ENCODE data around the gene XPR1. TPM values are rescaled to one million over a fixed set of nuclear protein-coding genes. Genes with fewer than 3 reads are reported as not detected.

XPR1 gene
- total and polyA plus RNA-seq, 9 donors, result 5.7 to 34.1 (median 17.3) TPM

DNA sequence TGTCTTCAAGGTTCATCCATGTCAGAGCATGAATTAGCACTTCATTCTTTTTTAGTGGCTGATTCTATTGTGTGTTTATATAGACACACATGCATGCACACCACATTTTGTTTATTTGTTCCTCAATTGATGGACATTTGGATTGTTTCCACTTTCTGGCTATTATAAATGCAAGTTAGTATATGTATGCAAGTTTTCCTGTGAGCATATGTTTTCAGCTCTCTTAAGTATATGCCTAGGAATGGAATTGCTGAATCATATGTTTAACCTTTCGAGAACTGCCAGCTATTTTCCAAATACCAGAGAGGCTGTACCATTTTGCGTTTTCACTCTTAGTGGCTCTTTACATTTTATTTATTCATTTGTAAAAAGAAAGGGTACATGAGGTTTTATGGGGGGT, 171.0 kb downstream of the XPR1 start:
- TF ChIP-seq POLR2A (IDR thresholded peaks at IDR 0.05) (no peak), EP300 (IDR thresholded peaks at IDR 0.05) (no peak)
- TF ChIP-seq, protein P1, sequence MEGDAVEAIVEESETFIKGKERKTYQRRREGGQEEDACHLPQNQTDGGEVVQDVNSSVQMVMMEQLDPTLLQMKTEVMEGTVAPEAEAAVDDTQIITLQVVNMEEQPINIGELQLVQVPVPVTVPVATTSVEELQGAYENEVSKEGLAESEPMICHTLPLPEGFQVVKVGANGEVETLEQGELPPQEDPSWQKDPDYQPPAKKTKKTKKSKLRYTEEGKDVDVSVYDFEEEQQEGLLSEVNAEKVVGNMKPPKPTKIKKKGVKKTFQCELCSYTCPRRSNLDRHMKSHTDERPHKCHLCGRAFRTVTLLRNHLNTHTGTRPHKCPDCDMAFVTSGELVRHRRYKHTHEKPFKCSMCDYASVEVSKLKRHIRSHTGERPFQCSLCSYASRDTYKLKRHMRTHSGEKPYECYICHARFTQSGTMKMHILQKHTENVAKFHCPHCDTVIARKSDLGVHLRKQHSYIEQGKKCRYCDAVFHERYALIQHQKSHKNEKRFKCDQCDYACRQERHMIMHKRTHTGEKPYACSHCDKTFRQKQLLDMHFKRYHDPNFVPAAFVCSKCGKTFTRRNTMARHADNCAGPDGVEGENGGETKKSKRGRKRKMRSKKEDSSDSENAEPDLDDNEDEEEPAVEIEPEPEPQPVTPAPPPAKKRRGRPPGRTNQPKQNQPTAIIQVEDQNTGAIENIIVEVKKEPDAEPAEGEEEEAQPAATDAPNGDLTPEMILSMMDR (IDR thresholded peaks at IDR 0.05), result no peak
- Histone ChIP-seq H3K4me3 (no peak overlapping the region), H3K4me1 (ENCODE audit: insufficient read depth) (no peaks in the 10 kb centered on the region), H3K27ac (no peak overlapping the region), H3K9me3 (no peaks in the 10 kb centered on the region), H3K36me3 (no peaks in the 10 kb centered on the region), H3K27me3 (no peaks in the 10 kb centered on the region)
- 97 to 98% (median 98%) methylated on average over 2 of the region's 2 CpGs for WGBS, 3 donors
- no peak for DNase-seq
- intact Hi-C loops (cut with DNase I), result no loop called here

DNA sequence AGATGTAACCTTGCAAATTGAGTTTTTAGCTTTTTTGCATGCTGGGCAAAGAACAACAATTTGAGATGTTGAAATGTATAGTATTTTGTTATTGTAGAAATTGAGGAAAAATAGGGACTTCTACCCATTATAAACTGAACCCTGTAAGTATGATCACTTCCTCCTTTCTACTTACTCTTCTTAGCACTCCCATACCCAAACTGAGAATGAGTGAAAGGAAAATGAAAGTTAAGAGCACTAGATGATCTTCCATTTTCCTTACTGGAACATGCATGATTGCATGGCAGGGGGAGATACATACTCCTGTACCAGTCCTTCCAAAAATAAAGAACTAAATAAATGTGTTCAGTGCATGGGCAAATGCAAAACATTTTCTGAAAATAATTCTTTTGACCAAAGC, 173.5 kb downstream of the XPR1 start:
- Histone ChIP-seq H3K27me3 (no peaks in the 10 kb centered on the region), H3K4me1 (ENCODE audit: insufficient read depth) (no peaks in the 10 kb centered on the region), H3K36me3 (no peaks in the 10 kb centered on the region), H3K9me3 (no peaks in the 10 kb centered on the region), H3K4me3 (no peak overlapping the region), H3K27ac (no peak overlapping the region)
- no peak for TF ChIP-seq EP300 (IDR thresholded peaks at IDR 0.05)
- TF ChIP-seq, protein P1 (IDR thresholded peaks at IDR 0.05), result no peak
- TF ChIP-seq POLR2A (IDR thresholded peaks at IDR 0.05), result no peak
- no peak for DNase-seq
- intact Hi-C loops (cut with DNase I), result no loop called here

DNA sequence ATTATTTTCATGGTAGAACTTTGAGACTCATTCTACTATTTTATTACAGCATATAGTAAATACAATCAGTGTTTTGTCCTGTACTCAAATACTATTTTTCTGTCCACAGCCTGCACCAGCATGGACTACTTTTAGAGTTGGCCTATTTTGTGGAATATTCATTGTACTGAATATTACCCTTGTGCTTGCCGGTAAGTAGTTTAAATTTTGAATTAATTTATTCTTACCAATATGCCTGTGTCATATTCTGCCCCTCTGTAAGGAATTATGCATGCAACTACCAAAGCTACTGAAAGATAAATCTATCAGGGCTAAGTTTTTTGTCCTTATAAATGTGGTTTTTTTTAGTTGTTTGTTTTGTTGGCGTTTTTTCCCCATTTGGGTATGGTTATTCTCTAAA, 179.5 kb downstream of the XPR1 start:
- no peak overlapping the region for H3K27ac ChIP-seq
- H3K27me3 ChIP-seq, result no peaks in the 10 kb centered on the region
- no peaks in the 10 kb centered on the region for H3K9me3 ChIP-seq
- no peak overlapping the region for H3K4me3 ChIP-seq
- DNase-seq, result no peak
- intact Hi-C loops (cut with DNase I), result no loop called here
- 94 to 96% (median 96%) methylated on average over 2 of the region's 2 CpGs for WGBS, 3 donors
- no peaks in the 10 kb centered on the region for H3K4me1 ChIP-seq (ENCODE audit: insufficient read depth)
- TF ChIP-seq EP300 (IDR thresholded peaks at IDR 0.05), result no peak
- TF ChIP-seq, protein P1 (IDR thresholded peaks at IDR 0.05), result no peak
- TF ChIP-seq POLR2A (IDR thresholded peaks at IDR 0.05), result no peak
- H3K36me3 ChIP-seq, result no peaks in the 10 kb centered on the region

DNA sequence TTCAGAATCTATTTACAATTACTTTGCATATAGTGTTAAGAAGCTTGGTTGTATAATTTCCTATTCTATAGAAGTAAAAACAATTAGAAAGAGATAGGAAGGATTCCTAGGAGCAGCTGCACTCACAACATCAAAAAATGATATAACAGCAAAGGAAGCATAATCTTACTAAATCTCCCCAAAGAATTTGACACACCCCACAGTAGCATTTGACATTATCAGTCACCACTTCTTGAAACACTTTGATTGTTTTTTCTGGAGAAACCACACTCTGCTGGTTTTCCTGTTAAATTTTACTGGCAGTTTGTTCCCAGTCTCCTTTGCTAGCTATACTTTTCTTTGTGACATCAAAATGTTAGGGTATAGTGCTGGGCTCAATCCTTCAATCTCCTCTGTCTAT, 180.1 kb downstream of the XPR1 start:
- intact Hi-C loops (cut with DNase I), result no loop called here
- no peak overlapping the region for H3K27ac ChIP-seq
- TF ChIP-seq POLR2A (IDR thresholded peaks at IDR 0.05) (no peak), EP300 (IDR thresholded peaks at IDR 0.05) (no peak)
- TF ChIP-seq, protein P1 (IDR thresholded peaks at IDR 0.05), result no peak
- H3K27me3 ChIP-seq, result no peaks in the 10 kb centered on the region
- H3K9me3 ChIP-seq, result no peaks in the 10 kb centered on the region
- H3K4me3 ChIP-seq, result no peak overlapping the region
- H3K36me3 ChIP-seq, result no peaks in the 10 kb centered on the region
- H3K4me1 ChIP-seq (ENCODE audit: insufficient read depth), result no peaks in the 10 kb centered on the region
- DNase-seq, result no peak

DNA sequence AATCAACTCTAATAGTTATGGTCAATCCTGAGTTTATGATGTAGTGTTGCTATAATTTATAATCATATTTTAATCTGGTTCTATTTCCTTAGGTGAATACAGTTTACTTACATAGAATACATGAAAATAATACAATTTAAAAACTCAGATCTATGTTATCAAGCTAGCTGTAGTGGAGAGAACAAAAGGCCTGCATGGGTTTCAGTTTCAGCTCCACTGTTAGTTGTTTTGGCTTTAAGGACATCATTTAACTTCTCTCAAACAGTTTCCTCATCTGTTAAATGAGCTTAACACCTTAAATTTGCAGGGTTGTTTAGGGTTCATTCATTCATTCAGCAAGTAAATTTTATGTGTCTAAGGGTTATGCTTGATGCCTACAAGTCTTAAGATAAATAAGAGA, 182.4 kb downstream of the XPR1 start:
- no peak for DNase-seq
- Histone ChIP-seq H3K4me1 (ENCODE audit: insufficient read depth) (no peaks in the 10 kb centered on the region), H3K4me3 (no peak overlapping the region), H3K36me3 (no peaks in the 10 kb centered on the region), H3K27me3 (no peaks in the 10 kb centered on the region), H3K9me3 (no peaks in the 10 kb centered on the region), H3K27ac (no peak overlapping the region)
- intact Hi-C loops (cut with DNase I), result no loop called here
- no peak for TF ChIP-seq POLR2A (IDR thresholded peaks at IDR 0.05)
- TF ChIP-seq, protein P1 (IDR thresholded peaks at IDR 0.05), result no peak
- TF ChIP-seq EP300 (IDR thresholded peaks at IDR 0.05), result no peak
